SIG-M5 treated with dmso at 0.1 percent for 504 hours (cell line): ENCODE data around the gene ENO3.

Experiments used
- DNase-seq: peaks from one replicate; lab custom pipeline; 2025; ENCODE audit not compliant: unreplicated experiment; lab: John Stamatoyannopoulos, UW

Gene ENO3

GRCh38 chr17:5003214-5003867 lies 52.4 kb downstream of the ENO3 start:
- DNase-seq: no peak
